Neural cell (in vitro differentiated cells): Measurements from ENCODE around the gene HEBP2. TPM values are rescaled to one million over a fixed set of nuclear protein-coding genes. Genes with fewer than 3 reads are reported as not detected.

ENCODE experiments used
- H2AFZ ChIP-seq: fragments of 200-600, 300-800 bp; sonication (generic), shearing (Covaris generic); 2 replicates; pipeline ENCODE4 v1.6.0; 2014; ENCODE audit warnings: low read depth, mild to moderate bottlenecking, antibody characterized with exemption, low read length, moderate library complexity
- H3F3A ChIP-seq: fragments of 200-600 bp; shearing (Covaris generic); 2 replicates; pipeline ENCODE4 v1.6.1; 2016; ENCODE audit warnings: mild to moderate bottlenecking, moderate library complexity, mixed read lengths, antibody characterized with exemption, low read length; ENCODE audit not compliant: insufficient read depth, poor library complexity, severe bottlenecking
- H3K27ac ChIP-seq: fragments of 200-600, 300-800 bp; sonication (generic), shearing (Covaris generic); 2 replicates; pipeline ENCODE4 v1.5.1; 2014; ENCODE audit warnings: mild to moderate bottlenecking, low read length, moderate library complexity
- H3K27me3 ChIP-seq: fragments of 300-800, 200-600 bp; sonication (generic), shearing (Covaris generic); 2 replicates; pipeline ENCODE4 v1.6.0; 2014; ENCODE audit warnings: mild to moderate bottlenecking, low read depth, low read length, moderate library complexity; ENCODE audit not compliant: insufficient read depth
- H3K36me3 ChIP-seq: fragments of 300-800, 200-600 bp; sonication (generic), shearing (Covaris generic); 2 replicates; pipeline ENCODE4 v1.5.1; 2014; ENCODE audit warnings: mild to moderate bottlenecking, antibody characterized with exemption, low read length, moderate library complexity; ENCODE audit not compliant: insufficient read depth
- H3K4me2 ChIP-seq: fragments of 300-800, 200-600 bp; sonication (generic), shearing (Covaris generic); 2 replicates; pipeline ENCODE4 v1.6.0; 2014; ENCODE audit warnings: mild to moderate bottlenecking, low read length
- H3K4me3 ChIP-seq: fragments of 300-800, 200-600 bp; sonication (generic), shearing (Covaris generic); 2 replicates; pipeline ENCODE4 v1.5.1; 2014; ENCODE audit warnings: mild to moderate bottlenecking, low read length, moderate library complexity
- H3K79me2 ChIP-seq: fragments of 200-600 bp; shearing (Covaris generic); replicated peaks from 2 replicates; pipeline ENCODE4 v1.6.0; 2014; ENCODE audit warnings: mild to moderate bottlenecking, low read length, moderate library complexity; ENCODE audit not compliant: insufficient read depth
- H3K9ac ChIP-seq: fragments of 300-800, 200-600 bp; sonication (generic), shearing (Covaris generic); 2 replicates; pipeline ENCODE4 v1.6.1; 2016; ENCODE audit warnings: mild to moderate bottlenecking, low read length, mixed read lengths
- H3K9me2 ChIP-seq: fragments of 200-600 bp; shearing (Covaris generic); 2 replicates; pipeline ENCODE4 v1.6.1; 2016; ENCODE audit warnings: mild to moderate bottlenecking, low read length, mixed read lengths; ENCODE audit not compliant: insufficient read depth
- H3K9me3 ChIP-seq: fragments of 200-600, 300-800 bp; sonication (generic), shearing (Covaris generic); 2 replicates; pipeline ENCODE4 v1.6.1; 2016; ENCODE audit warnings: mild to moderate bottlenecking, mixed run types, low read length, moderate library complexity, mixed read lengths
- H4K20me1 ChIP-seq: fragments of 200-600 bp; shearing (Covaris generic); 2 replicates; pipeline ENCODE4 v1.6.1; 2016; ENCODE audit warnings: mild to moderate bottlenecking, mixed run types; ENCODE audit not compliant: insufficient read depth
- EP300 ChIP-seq: fragments of 450-650 bp; conservative IDR thresholded peaks from 2 replicates; pipeline ENCODE4 v1.6.1; 2014; ENCODE audit warnings: antibody characterized with exemption, mild to moderate bottlenecking, moderate library complexity; ENCODE audit not compliant: poor library complexity, severe bottlenecking
- EZH2 ChIP-seq: fragments of 200-600, 300-800 bp; shearing (Covaris generic), sonication (generic); IDR thresholded peaks from 2 replicates; pipeline ENCODE4 v1.6.1; 2014; ENCODE audit warnings: antibody characterized with exemption, low read length, borderline replicate concordance, mild to moderate bottlenecking; ENCODE audit not compliant: insufficient read depth, poor library complexity, severe bottlenecking
- MXI1 ChIP-seq: fragments of 450-650 bp; conservative IDR thresholded peaks from 2 replicates; pipeline ENCODE4 v1.6.1; 2014; ENCODE audit warnings: antibody characterized with exemption, mild to moderate bottlenecking; ENCODE audit not compliant: poor library complexity, severe bottlenecking
- POLR2AphosphoS5 ChIP-seq: IDR thresholded peaks from 2 replicates; pipeline ENCODE4 v1.6.1; 2012
- RAD21 ChIP-seq: fragments of 450-650 bp; conservative IDR thresholded peaks from 2 replicates; pipeline ENCODE4 v1.6.1; 2014; ENCODE audit warnings: antibody characterized with exemption, mild to moderate bottlenecking, moderate library complexity
- SMC3 ChIP-seq: fragments of 450-650 bp; conservative IDR thresholded peaks from 2 replicates; pipeline ENCODE4 v1.6.1; 2014; ENCODE audit warnings: antibody characterized with exemption, mild to moderate bottlenecking, moderate library complexity; ENCODE audit not compliant: poor library complexity
- TAF1 ChIP-seq: IDR thresholded peaks from 2 replicates; pipeline ENCODE4 v1.6.1; 2012; ENCODE audit warnings: low read depth
- polyA plus RNA-seq: library from polyadenylated mRNA; depleted of rRNA; stranded (reverse); fragments of >200 nt; gene quantifications from 2 replicates; pipeline ENCODE4 v1.2.3, GENCODE V29; 2014
- TF ChIP-seq, protein P1 (sequence below): fragments of 450-650 bp; IDR thresholded peaks from 2 replicates; pipeline ENCODE4 v1.5.1; 2014; ENCODE audit warnings: antibody characterized with exemption, mild to moderate bottlenecking, moderate library complexity; ENCODE audit not compliant: poor library complexity, severe bottlenecking
- TF ChIP-seq, protein P2 (sequence below): IDR thresholded peaks from 2 replicates; pipeline ENCODE4 v1.6.1; 2012; ENCODE audit warnings: borderline replicate concordance

The HEBP2 gene
- polyA plus RNA-seq, 1 donor from 2014 or later = 3.0 TPM

GRCh38 chr6:138454981-138455706 is 51.1 kb downstream of the HEBP2 start:
- no peaks in the 10 kb centered on the region for H4K20me1 ChIP-seq

GRCh38 chr6:138455746-138456400 is 51.9 kb downstream of the HEBP2 start:
- no peaks in the 10 kb centered on the region for H3K79me2 ChIP-seq
- no peak overlapping the region for H3K9ac ChIP-seq
- H3K9me3 ChIP-seq = no peaks in the 10 kb centered on the region
- no peak overlapping the region for H3K4me2 ChIP-seq
- no peak overlapping the region for H3K4me3 ChIP-seq
- TF ChIP-seq POLR2AphosphoS5 (no peak), EP300 (no peak), MXI1 (no peak), SMC3 (no peak), RAD21 (no peak), TAF1 (no peak)
- TF ChIP-seq, protein P1, sequence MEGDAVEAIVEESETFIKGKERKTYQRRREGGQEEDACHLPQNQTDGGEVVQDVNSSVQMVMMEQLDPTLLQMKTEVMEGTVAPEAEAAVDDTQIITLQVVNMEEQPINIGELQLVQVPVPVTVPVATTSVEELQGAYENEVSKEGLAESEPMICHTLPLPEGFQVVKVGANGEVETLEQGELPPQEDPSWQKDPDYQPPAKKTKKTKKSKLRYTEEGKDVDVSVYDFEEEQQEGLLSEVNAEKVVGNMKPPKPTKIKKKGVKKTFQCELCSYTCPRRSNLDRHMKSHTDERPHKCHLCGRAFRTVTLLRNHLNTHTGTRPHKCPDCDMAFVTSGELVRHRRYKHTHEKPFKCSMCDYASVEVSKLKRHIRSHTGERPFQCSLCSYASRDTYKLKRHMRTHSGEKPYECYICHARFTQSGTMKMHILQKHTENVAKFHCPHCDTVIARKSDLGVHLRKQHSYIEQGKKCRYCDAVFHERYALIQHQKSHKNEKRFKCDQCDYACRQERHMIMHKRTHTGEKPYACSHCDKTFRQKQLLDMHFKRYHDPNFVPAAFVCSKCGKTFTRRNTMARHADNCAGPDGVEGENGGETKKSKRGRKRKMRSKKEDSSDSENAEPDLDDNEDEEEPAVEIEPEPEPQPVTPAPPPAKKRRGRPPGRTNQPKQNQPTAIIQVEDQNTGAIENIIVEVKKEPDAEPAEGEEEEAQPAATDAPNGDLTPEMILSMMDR = no peak
- H4K20me1 ChIP-seq = no peaks in the 10 kb centered on the region
- H3K9me2 ChIP-seq = no peaks in the 10 kb centered on the region
- no peaks in the 10 kb centered on the region for H3K27me3 ChIP-seq
- no peak overlapping the region for H2AFZ ChIP-seq
- H3K27ac ChIP-seq = no peak overlapping the region
- peaks cover 2% of the 10 kb centered on the region for H3F3A ChIP-seq
- H3K36me3 ChIP-seq = no peaks in the 10 kb centered on the region

More at GRCh38 chr6:138454981-138455706, 51.1 kb downstream of the HEBP2 start:
- H3K36me3 ChIP-seq = no peaks in the 10 kb centered on the region
- peaks cover 4% of the 10 kb centered on the region for H3F3A ChIP-seq
- no peak overlapping the region for H3K4me2 ChIP-seq
- no peaks in the 10 kb centered on the region for H3K9me2 ChIP-seq
- no peak overlapping the region for H3K27ac ChIP-seq
- H3K9ac ChIP-seq = no peak overlapping the region
- no peaks in the 10 kb centered on the region for H3K79me2 ChIP-seq
- no peaks in the 10 kb centered on the region for H3K9me3 ChIP-seq
- no peak for TF ChIP-seq EZH2
- no peak for TF ChIP-seq RAD21
- TF ChIP-seq POLR2AphosphoS5 = no peak
- TF ChIP-seq, protein P1 = no peak
- TF ChIP-seq, protein P2, sequence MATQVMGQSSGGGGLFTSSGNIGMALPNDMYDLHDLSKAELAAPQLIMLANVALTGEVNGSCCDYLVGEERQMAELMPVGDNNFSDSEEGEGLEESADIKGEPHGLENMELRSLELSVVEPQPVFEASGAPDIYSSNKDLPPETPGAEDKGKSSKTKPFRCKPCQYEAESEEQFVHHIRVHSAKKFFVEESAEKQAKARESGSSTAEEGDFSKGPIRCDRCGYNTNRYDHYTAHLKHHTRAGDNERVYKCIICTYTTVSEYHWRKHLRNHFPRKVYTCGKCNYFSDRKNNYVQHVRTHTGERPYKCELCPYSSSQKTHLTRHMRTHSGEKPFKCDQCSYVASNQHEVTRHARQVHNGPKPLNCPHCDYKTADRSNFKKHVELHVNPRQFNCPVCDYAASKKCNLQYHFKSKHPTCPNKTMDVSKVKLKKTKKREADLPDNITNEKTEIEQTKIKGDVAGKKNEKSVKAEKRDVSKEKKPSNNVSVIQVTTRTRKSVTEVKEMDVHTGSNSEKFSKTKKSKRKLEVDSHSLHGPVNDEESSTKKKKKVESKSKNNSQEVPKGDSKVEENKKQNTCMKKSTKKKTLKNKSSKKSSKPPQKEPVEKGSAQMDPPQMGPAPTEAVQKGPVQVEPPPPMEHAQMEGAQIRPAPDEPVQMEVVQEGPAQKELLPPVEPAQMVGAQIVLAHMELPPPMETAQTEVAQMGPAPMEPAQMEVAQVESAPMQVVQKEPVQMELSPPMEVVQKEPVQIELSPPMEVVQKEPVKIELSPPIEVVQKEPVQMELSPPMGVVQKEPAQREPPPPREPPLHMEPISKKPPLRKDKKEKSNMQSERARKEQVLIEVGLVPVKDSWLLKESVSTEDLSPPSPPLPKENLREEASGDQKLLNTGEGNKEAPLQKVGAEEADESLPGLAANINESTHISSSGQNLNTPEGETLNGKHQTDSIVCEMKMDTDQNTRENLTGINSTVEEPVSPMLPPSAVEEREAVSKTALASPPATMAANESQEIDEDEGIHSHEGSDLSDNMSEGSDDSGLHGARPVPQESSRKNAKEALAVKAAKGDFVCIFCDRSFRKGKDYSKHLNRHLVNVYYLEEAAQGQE = no peak
- TF ChIP-seq TAF1 = no peak
- TF ChIP-seq SMC3 = no peak
- no peak for TF ChIP-seq MXI1
- TF ChIP-seq EP300 = no peak
- no peak overlapping the region for H3K4me3 ChIP-seq
- no peaks in the 10 kb centered on the region for H3K27me3 ChIP-seq
- H2AFZ ChIP-seq = no peak overlapping the region
